IPS-15b (cell line): Measurements from ENCODE around the gene RNF183.

Experiments used
- H3K27me3 ChIP-seq: one replicate; pipeline ENCODE4 v1.6.1; 2013; ENCODE audit warnings: low read length; ENCODE audit not compliant: control insufficient read depth, insufficient read depth
- H3K36me3 ChIP-seq: one replicate; pipeline ENCODE4 v1.6.1; 2013; ENCODE audit warnings: low read length; ENCODE audit not compliant: control insufficient read depth, insufficient read depth
- H3K4me1 ChIP-seq: one replicate; pipeline ENCODE4 v1.6.1; 2013; ENCODE audit warnings: mild to moderate bottlenecking, low read length; ENCODE audit not compliant: control insufficient read depth, insufficient read depth
- H3K4me3 ChIP-seq: one replicate; pipeline ENCODE4 v1.5.1; 2013; ENCODE audit warnings: low read depth, low read length
- H3K9ac ChIP-seq: one replicate; pipeline ENCODE4 v1.6.1; 2013; ENCODE audit warnings: low read depth, mild to moderate bottlenecking, low read length
- H3K9me3 ChIP-seq: one replicate; pipeline ENCODE4 v1.6.1; 2013; ENCODE audit warnings: mild to moderate bottlenecking, low read length; ENCODE audit not compliant: control insufficient read depth, insufficient read depth

The RNF183 gene

GRCh38 chr9:113315231-113315630, 12.1 kb upstream of the RNF183 start:
- Histone ChIP-seq H3K4me3 (no peak overlapping the region), H3K9me3 (no peaks in the 10 kb centered on the region), H3K9ac (no peak overlapping the region)

GRCh38 chr9:113313261-113313660, 10.1 kb upstream of the RNF183 start:
- no peaks in the 10 kb centered on the region for H3K4me1 ChIP-seq
- no peak overlapping the region for H3K4me3 ChIP-seq
- no peaks in the 10 kb centered on the region for H3K27me3 ChIP-seq
- H3K9me3 ChIP-seq = no peaks in the 10 kb centered on the region
- no peak overlapping the region for H3K9ac ChIP-seq
- H3K36me3 ChIP-seq = no peaks in the 10 kb centered on the region

More at GRCh38 chr9:113315231-113315630, 12.1 kb upstream of the RNF183 start:
- Histone ChIP-seq H3K36me3 (no peaks in the 10 kb centered on the region), H3K4me1 (no peaks in the 10 kb centered on the region), H3K27me3 (no peaks in the 10 kb centered on the region)

GRCh38 chr9:113311961-113312360, 8.8 kb upstream of the RNF183 start:
- Histone ChIP-seq H3K36me3 (no peaks in the 10 kb centered on the region), H3K27me3 (no peaks in the 10 kb centered on the region), H3K4me3 (no peak overlapping the region), H3K4me1 (no peaks in the 10 kb centered on the region), H3K9ac (no peak overlapping the region), H3K9me3 (no peaks in the 10 kb centered on the region)

DNA sequence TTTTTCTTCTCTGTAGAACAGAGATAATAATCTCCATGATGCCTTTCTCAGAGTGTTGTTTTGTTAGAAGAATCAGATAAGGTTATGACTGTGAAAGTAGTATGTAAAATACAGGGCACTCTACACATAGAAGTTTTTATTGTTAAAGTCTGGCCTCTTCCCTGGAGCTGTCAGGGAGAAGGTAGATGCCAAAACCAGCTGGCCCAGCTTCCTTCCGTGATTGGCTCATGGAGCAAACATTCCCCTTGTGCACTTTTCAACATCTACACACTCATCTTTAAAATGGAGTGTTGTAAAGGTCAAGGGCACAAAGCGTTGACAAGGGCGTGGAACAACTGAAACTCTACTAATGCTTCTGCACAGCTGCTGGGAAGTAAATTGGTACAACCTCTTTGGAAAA, 7.4 kb upstream of the RNF183 start:
- Histone ChIP-seq H3K27me3 (no peaks in the 10 kb centered on the region), H3K4me1 (no peaks in the 10 kb centered on the region), H3K9me3 (no peaks in the 10 kb centered on the region), H3K36me3 (no peaks in the 10 kb centered on the region), H3K4me3 (no peak overlapping the region), H3K9ac (no peak overlapping the region)

DNA sequence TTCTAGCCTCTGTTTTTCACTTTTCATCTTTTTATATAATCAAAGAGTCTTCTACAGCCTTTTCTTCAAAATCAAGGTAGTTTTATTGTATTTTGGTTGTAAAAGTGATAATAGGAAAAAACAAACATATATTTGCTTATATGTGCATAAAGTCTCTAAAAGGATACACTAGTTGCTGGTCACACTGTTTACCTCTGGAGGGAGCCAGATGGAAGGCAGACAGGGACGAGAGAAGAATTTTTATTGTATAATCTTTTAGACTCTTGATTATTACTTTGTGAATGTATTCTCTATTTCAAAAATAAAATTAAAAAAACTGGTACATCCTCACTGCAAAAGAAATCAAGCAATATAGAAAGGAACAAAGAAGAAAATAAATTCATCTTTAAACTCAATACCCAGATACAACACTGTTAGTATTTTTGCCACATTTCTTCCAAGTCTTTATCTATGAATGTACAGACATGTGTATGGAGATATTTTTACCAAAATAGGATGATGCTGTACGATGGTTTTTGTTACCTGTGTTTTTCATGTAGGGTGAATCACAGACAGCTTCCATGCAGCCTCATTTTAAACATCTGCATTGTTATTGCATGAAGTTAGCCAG, 6.1 kb upstream of the RNF183 start:
- Histone ChIP-seq H3K9me3 (no peaks in the 10 kb centered on the region), H3K27me3 (no peaks in the 10 kb centered on the region), H3K36me3 (no peaks in the 10 kb centered on the region), H3K4me3 (no peak overlapping the region), H3K9ac (no peak overlapping the region), H3K4me1 (no peaks in the 10 kb centered on the region)

- H3K4me3 ChIP-seq = no peak overlapping the region
- H3K4me1 ChIP-seq = peaks cover 3% of the 10 kb centered on the region
- H3K27me3 ChIP-seq = no peaks in the 10 kb centered on the region
- H3K36me3 ChIP-seq = no peaks in the 10 kb centered on the region
- H3K9me3 ChIP-seq = no peaks in the 10 kb centered on the region
- no peak overlapping the region for H3K9ac ChIP-seq
Observed at GRCh38 chr9:113307396-113307975, 4.3 kb upstream of the RNF183 start.

GRCh38 chr9:113306566-113306965, 3.4 kb upstream of the RNF183 start:
- H3K9ac ChIP-seq = no peak overlapping the region

DNA sequence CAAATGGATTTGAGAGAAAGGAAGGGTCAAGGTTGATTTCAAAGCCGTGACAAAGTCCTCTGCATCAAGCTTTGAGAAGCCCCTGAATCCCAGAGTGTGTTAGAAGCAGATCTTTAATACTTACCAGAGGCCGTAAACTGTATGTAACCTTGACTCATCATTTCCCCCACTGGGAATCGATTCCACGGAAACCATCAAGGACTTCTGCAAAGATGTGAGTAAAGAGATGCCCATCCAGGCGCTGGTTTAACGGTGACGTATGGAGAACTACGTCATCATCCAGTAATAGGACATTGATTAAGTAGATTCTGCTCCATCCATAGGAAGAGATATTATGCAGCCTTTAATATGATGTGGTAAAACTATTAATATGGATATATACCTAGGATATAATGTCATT, 1.6 kb downstream of the RNF183 start:
- H3K9ac ChIP-seq = no peak overlapping the region
- no peak overlapping the region for H3K4me3 ChIP-seq
- H3K27me3 ChIP-seq = no peaks in the 10 kb centered on the region
- H3K36me3 ChIP-seq = no peaks in the 10 kb centered on the region
- peaks cover 3% of the 10 kb centered on the region for H3K4me1 ChIP-seq
- no peaks in the 10 kb centered on the region for H3K9me3 ChIP-seq

More at GRCh38 chr9:113306566-113306965, 3.4 kb upstream of the RNF183 start:
- H3K9me3 ChIP-seq = no peaks in the 10 kb centered on the region
- H3K4me3 ChIP-seq = no peak overlapping the region
- H3K36me3 ChIP-seq = no peaks in the 10 kb centered on the region
- no peaks in the 10 kb centered on the region for H3K27me3 ChIP-seq
- peaks cover 3% of the 10 kb centered on the region for H3K4me1 ChIP-seq

DNA sequence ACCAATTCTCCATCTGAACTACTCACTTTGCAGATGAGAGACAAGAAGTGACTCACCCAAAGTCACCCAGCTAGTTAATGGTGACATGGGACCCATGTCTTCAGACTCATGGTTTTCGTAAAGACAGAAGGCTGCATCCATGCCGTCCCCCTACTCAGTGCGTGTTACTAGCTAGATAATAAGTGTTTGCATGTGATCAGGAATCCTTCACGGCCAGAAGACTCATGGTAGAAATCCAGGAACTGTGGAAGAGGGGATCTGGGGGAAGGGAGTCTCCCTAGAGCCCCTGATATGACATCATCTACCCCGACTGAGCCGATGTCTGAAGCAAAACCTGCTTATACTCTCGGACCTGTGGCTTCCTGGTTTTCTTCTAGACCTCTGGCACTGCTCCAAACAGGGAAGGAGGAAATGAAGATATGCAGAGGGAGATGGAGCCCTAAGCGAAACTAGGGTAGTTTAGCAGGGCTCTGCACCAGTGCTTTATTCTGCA, 3.3 kb downstream of the RNF183 start:
- Histone ChIP-seq H3K9ac (no peak overlapping the region), H3K36me3 (no peaks in the 10 kb centered on the region), H3K9me3 (no peaks in the 10 kb centered on the region), H3K4me3 (no peak overlapping the region), H3K27me3 (no peaks in the 10 kb centered on the region), H3K4me1 (peaks cover 3% of the 10 kb centered on the region)

DNA sequence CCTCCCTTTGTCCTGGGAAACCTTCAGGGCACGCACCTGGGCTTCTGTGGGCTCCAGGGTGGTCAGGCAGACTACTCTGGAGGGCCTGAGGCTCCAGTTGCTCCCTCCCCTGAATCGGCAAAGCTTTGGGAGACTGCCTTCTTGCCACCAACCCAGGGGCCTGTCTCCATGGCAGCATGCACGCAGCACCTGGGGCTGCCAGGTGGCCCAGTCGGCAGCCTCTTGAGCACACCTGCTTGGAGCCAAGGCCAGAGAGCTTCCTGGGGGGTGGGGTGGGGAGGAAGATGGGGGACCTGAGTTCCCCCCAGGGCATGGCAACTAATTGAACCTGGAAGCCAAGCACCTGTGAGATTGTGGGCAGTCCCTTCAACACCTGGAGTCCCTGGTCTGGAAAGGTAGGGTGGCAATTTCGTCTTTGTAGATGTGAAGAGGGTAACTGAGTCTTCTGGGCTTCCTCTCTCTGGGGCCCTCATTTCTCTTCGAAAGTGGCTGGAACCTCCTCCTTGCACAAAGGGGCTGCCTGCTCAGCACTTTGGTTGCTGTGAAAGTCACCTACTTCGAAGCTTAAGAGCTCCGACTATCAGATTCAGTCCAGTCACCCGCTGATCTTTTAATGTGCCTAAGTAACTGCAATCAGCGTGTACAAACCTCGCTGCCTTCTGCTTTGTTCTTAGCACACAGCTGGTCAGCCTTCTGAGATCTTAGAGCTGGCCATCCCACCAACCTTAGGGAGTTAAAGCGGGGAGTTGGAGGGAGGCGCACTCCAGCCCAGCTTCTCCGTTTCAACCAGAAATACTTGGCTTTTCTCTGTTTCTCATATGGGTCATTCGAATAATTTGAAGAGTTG, 4.0 kb downstream of the RNF183 start:
- Histone ChIP-seq H3K4me3 (no peak overlapping the region), H3K4me1 (peaks cover 3% of the 10 kb centered on the region), H3K9me3 (no peaks in the 10 kb centered on the region), H3K27me3 (no peaks in the 10 kb centered on the region), H3K36me3 (no peaks in the 10 kb centered on the region), H3K9ac (no peak overlapping the region)

- Histone ChIP-seq H3K9ac (no peak overlapping the region), H3K27me3 (no peaks in the 10 kb centered on the region), H3K4me1 (peaks cover 3% of the 10 kb centered on the region), H3K9me3 (no peaks in the 10 kb centered on the region), H3K36me3 (no peaks in the 10 kb centered on the region), H3K4me3 (no peak overlapping the region)
Observed at GRCh38 chr9:113298311-113298710, 4.9 kb downstream of the RNF183 start.
